SHP77 (cell line): ENCODE results near the gene CDHR1.

ENCODE experiments used
- DNase-seq, 2 experiments: peaks; one replicate each; lab custom pipeline; 2025; lab: John Stamatoyannopoulos, UW

CDHR1 gene

GRCh38 chr10:84233940-84234339 lies 39.6 kb downstream of the CDHR1 start:
- DNase-seq: no peak

GRCh38 chr10:84234479-84234878 lies 40.1 kb downstream of the CDHR1 start:
- DNase-seq: no peak

- DNase-seq: no peak
Observed at GRCh38 chr10:84235096-84235495, 40.8 kb downstream of the CDHR1 start.

- no peak for DNase-seq
Observed at GRCh38 chr10:84236807-84237198, 42.5 kb downstream of the CDHR1 start.

- no peak for DNase-seq
Observed at GRCh38 chr10:84237199-84238051, 43.1 kb downstream of the CDHR1 start.

GRCh38 chr10:84238909-84239308 lies 44.6 kb downstream of the CDHR1 start:
- no peak for DNase-seq

GRCh38 chr10:84241185-84241790 lies 47.0 kb downstream of the CDHR1 start, which contains the start of gene LRIT1:
LRIT1 (minus strand) TSS chr10:84241546; CDS start chr10:84241439, 107 bp downstream.
- no peak for DNase-seq

GRCh38 chr10:84243759-84244158 lies 49.4 kb downstream of the CDHR1 start:
- DNase-seq: no peak

- DNase-seq: no peak
Observed at GRCh38 chr10:84244651-84245270, 50.4 kb downstream of the CDHR1 start, which contains the start of gene RGR. RGR (plus strand) TSS chr10:84245053; CDS start chr10:84245091, 38 bp downstream.

GRCh38 chr10:84247496-84247895 lies 53.2 kb downstream of the CDHR1 start:
- DNase-seq: no peak

- no peak for DNase-seq
Observed at GRCh38 chr10:84248794-84249193, 54.5 kb downstream of the CDHR1 start.

- DNase-seq: no peak
Observed at GRCh38 chr10:84254552-84255478, 60.5 kb downstream of the CDHR1 start.

GRCh38 chr10:84256510-84257342 lies 62.4 kb downstream of the CDHR1 start:
- peak in 1 of 2 experiments; percentile 3 for DNase-seq

GRCh38 chr10:84257343-84258020 lies 63.1 kb downstream of the CDHR1 start:
- DNase-seq: no peak

- no peak for DNase-seq
Observed at GRCh38 chr10:84258034-84258695, 63.8 kb downstream of the CDHR1 start.

- no peak for DNase-seq
Observed at GRCh38 chr10:84261236-84261915, 67.0 kb downstream of the CDHR1 start.

- no peak for DNase-seq
Observed at GRCh38 chr10:84262190-84262956, 68.0 kb downstream of the CDHR1 start.

GRCh38 chr10:84263716-84264115 lies 69.4 kb downstream of the CDHR1 start:
- DNase-seq: no peak
